Loucy (cell line): ENCODE results near the gene ME3.

ENCODE experiments used
- EZH2phosphoT487 ChIP-seq: fragments of 200-600 bp; IDR thresholded peaks from 2 replicates; pipeline ENCODE4 v1.6.1; 2018; ENCODE audit warnings: antibody characterized with exemption, mild to moderate bottlenecking, moderate library complexity, borderline replicate concordance
- TF ChIP-seq, protein P1 (sequence below): fragments of 200-600 bp; sonication (generic); conservative IDR thresholded peaks from 2 replicates; pipeline ENCODE4 v1.5.1; 2014; ENCODE audit warnings: mild to moderate bottlenecking, antibody characterized with exemption, low read length

DNA sequence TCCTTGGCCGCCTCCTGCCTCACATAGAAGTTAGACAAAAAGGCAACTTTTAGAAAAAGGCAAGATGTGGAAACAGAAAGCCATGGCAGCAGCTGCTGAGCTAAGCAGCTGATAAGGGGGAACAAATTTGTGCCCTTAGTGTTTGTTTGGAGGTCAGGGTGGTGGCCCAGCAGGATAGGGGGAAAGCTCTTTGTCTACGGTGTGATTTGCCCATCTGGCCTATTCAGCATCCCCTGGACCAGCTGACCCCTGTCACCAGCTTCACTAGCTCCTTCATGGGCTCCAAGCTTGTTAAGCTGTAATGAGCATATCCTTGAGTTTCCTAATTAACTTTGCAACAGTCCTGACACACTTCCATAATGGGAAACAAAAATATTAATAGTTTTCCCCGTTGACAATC, 5.9 kb upstream of the ME3 start:
- TF ChIP-seq, protein P1, sequence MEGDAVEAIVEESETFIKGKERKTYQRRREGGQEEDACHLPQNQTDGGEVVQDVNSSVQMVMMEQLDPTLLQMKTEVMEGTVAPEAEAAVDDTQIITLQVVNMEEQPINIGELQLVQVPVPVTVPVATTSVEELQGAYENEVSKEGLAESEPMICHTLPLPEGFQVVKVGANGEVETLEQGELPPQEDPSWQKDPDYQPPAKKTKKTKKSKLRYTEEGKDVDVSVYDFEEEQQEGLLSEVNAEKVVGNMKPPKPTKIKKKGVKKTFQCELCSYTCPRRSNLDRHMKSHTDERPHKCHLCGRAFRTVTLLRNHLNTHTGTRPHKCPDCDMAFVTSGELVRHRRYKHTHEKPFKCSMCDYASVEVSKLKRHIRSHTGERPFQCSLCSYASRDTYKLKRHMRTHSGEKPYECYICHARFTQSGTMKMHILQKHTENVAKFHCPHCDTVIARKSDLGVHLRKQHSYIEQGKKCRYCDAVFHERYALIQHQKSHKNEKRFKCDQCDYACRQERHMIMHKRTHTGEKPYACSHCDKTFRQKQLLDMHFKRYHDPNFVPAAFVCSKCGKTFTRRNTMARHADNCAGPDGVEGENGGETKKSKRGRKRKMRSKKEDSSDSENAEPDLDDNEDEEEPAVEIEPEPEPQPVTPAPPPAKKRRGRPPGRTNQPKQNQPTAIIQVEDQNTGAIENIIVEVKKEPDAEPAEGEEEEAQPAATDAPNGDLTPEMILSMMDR: no peak
- no peak for TF ChIP-seq EZH2phosphoT487
